K562 (cell line): ENCODE data around the gene MYCBP. TPM values are rescaled to one million over a fixed set of nuclear protein-coding genes. Genes with fewer than 3 reads are reported as not detected.

ENCODE experiments used
- AFF4 ChIP-seq: sonication (generic); formaldehyde crosslinking; IDR thresholded peaks from 2 replicates; pipeline ENCODE4 v1.8.0; 2023; ENCODE audit warnings: mild to moderate bottlenecking, missing genetic modification reagents
- CEBPB ChIP-seq: fragments of 450-650 bp; IDR thresholded peaks from 2 replicates; pipeline ENCODE4 v1.6.1; 2016; ENCODE audit warnings: missing genetic modification characterization, missing compliant biosample characterization
- HEY1 ChIP-seq: fragments of 250-450 bp; sonication (Bioruptor Pico); IDR thresholded peaks from 2 replicates; pipeline ENCODE4 v1.5.0; 2020; ENCODE audit warnings: mild to moderate bottlenecking, moderate library complexity, borderline replicate concordance
- NELFE ChIP-seq: IDR thresholded peaks from 2 replicates; pipeline ENCODE4 v1.6.1; 2011; ENCODE audit warnings: mild to moderate bottlenecking; ENCODE audit not compliant: insufficient read depth, insufficient read length
- REST ChIP-seq, 2 experiments: fragments of 450-650 bp; formaldehyde crosslinking in 1 of 2; IDR thresholded peaks; 2 replicates each; pipeline versions ENCODE4 v1.4.0 to v1.6.1; 2014 to 2020; ENCODE audit warnings: mild to moderate bottlenecking in 2 of 2, borderline replicate concordance in 1 of 2, low read depth in 1 of 2
- SNRNP70 ChIP-seq: fragments of 200-400 bp; formaldehyde crosslinking; optimal IDR thresholded peaks from 2 replicates; pipeline ENCODE3; 2017; ENCODE audit warnings: low read depth, low read length
- ZNF584 ChIP-seq: fragments of 200-800 bp; sonication (Bioruptor generic); IDR thresholded peaks from 2 replicates; pipeline ENCODE4 v1.6.1; 2016; ENCODE audit warnings: low read depth, mild to moderate bottlenecking, missing genetic modification characterization, missing compliant biosample characterization
- polyA plus RNA-seq, 8 experiments: library from polyadenylated mRNA; depleted of rRNA in 4 of 8; stranded (reverse) in 5 of 8; unstranded in 3 of 8; fragments of >200 nt; fragmentation: Nextera tagmentation in 2 of 8; fragmentation: Illumina TruSeq in 1 of 8; extraction: Ambion mirVana in 2 of 8; extraction: Trizol in 1 of 8; gene quantifications; 2 replicates each; pipeline versions ENCODE4 v1.2.1 to v1.2.3, GENCODE V29; 2011 to 2014; ENCODE audit warnings: inconsistent platforms in 1 of 8, missing spikeins in 1 of 8
- total RNA-seq, 7 experiments: library from RNA; depleted of rRNA in 6 of 7; stranded (reverse); fragments of >200 nt in 6 of 7; fragmentation: Illumina TruSeq in 2 of 7; extraction: Trizol in 2 of 7; gene quantifications; 2 replicates each; pipeline versions ENCODE4 v1.2.1 to v1.2.3, GENCODE V29; 2011 to 2021; ENCODE audit warnings: low replicate concordance in 1 of 7

Gene MYCBP
- total and polyA plus RNA-seq, 9 of the 15 experiments (the other 6 are each of a cell fraction or from before 2014, with no cell fraction given) = 32.3 to 253 (median 72.9) TPM

GRCh38 chr1:38919130-38919529 is 46.0 kb upstream of the MYCBP start (continued):
- no peak for TF ChIP-seq AFF4 (CRISPR knock-in tag)
- no peak for TF ChIP-seq ZNF584 (CRISPR knock-in tag)
- TF ChIP-seq SNRNP70 = no peak
- no peak for TF ChIP-seq NELFE
- no peak for TF ChIP-seq HEY1
- TF ChIP-seq REST (IDR thresholded peaks at IDR 0.05; ENCODE audit: borderline replicate concordance) = peak; percentile 50; the same call in 1 of the 2 replicates
- no peak for TF ChIP-seq REST (CRISPR knock-in tag; IDR thresholded peaks at IDR 0.05; ENCODE audit: low read depth)
- TF ChIP-seq CEBPB (tag) = peak; percentile 20; the same call in 1 of the 2 replicates
